Fibroblast of skin of right biceps (primary cell): ENCODE data around the gene PRR33.
A peak's percentile ranks its signal among the peaks of the same experiment; 100 is the strongest.

ENCODE experiments used
- DNase-seq: peaks from one replicate; pipeline ENCODE4 v3.0.0-alpha.2; 2013

The PRR33 gene

GRCh38 chr11:1916132-1916985 is 24.7 kb upstream of the PRR33 start:
- no peak for DNase-seq

- DNase-seq, result no peak
These were observed 24.1 kb upstream of the PRR33 start for GRCh38 chr11:1915795-1916131.

GRCh38 chr11:1913271-1914060 is 21.8 kb upstream of the PRR33 start:
- no peak for DNase-seq

- DNase-seq, result no peak
These were observed 20.7 kb upstream of the PRR33 start for GRCh38 chr11:1912289-1912878.

- no peak for DNase-seq
These were observed 17.8 kb upstream of the PRR33 start for GRCh38 chr11:1909524-1909923.

GRCh38 chr11:1908618-1909017 is 16.9 kb upstream of the PRR33 start:
- peak; percentile 73 for DNase-seq

- no peak for DNase-seq
These were observed 15.1 kb upstream of the PRR33 start for GRCh38 chr11:1906611-1907423.

GRCh38 chr11:1906181-1906580 is 14.5 kb upstream of the PRR33 start:
- no peak for DNase-seq

- no peak for DNase-seq
These were observed 8.0 kb upstream of the PRR33 start for GRCh38 chr11:1899686-1900085.

GRCh38 chr11:1899090-1899489 is 7.4 kb upstream of the PRR33 start:
- DNase-seq, result no peak

- no peak for DNase-seq
These were observed 5.2 kb upstream of the PRR33 start for GRCh38 chr11:1896923-1897322.

- DNase-seq, result no peak
These were observed 4.8 kb upstream of the PRR33 start for GRCh38 chr11:1896468-1896867.

- no peak for DNase-seq
These were observed 3.1 kb upstream of the PRR33 start for GRCh38 chr11:1894759-1895158.

- no peak for DNase-seq
These were observed 2.1 kb upstream of the PRR33 start for GRCh38 chr11:1893581-1894359.

GRCh38 chr11:1892558-1892957 is 863 bp upstream of the PRR33 start:
- no peak for DNase-seq

GRCh38 chr11:1892116-1892515 is 421 bp upstream of the PRR33 start:
- no peak for DNase-seq

GRCh38 chr11:1890856-1891830 is 552 bp downstream of the PRR33 start:
- no peak for DNase-seq

GRCh38 chr11:1889941-1890855 is 1.5 kb downstream of the PRR33 start:
- no peak for DNase-seq

- DNase-seq, result no peak
These were observed 2.3 kb downstream of the PRR33 start for GRCh38 chr11:1889224-1889930.
